HL-60 (cell line): ENCODE data around the gene NGF.

Source experiments
- GABPA ChIP-seq: IDR thresholded peaks from 2 replicates; pipeline ENCODE4 v1.6.1; 2012; ENCODE audit warnings: low read depth
- POLR2AphosphoS5 ChIP-seq: IDR thresholded peaks from 2 replicates; pipeline ENCODE4 v1.6.1; 2012; ENCODE audit warnings: low read depth
- TF ChIP-seq, protein P1 (sequence below): IDR thresholded peaks from one replicate; pipeline ENCODE4 v1.5.1; 2011; ENCODE audit warnings: low read length, control low read depth, inconsistent platforms; ENCODE audit not compliant: insufficient read depth
- TF ChIP-seq, protein P2 (sequence below): IDR thresholded peaks from 2 replicates; pipeline ENCODE4 v1.6.1; 2012; ENCODE audit warnings: low read depth; ENCODE audit not compliant: insufficient replicate concordance

DNA sequence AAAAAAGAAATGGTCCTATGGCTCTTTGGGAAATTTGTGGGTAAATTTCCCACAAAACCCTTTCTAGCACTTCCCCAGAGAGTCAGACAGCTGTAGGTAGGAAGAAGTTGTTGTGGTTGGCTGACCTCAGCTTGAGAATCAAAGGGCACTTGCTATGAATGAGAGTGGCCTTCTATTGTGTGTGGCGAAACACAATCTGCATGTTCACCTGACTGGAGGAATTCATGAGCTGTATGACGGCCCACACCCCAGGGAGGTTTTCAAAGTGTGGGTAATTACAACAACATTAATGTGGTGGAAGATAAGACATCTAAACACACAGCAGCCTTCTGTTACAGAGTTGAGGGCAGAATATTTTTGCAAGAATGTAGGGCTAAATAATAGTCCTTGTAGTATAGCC lies 38.8 kb downstream of the NGF start:
- TF ChIP-seq POLR2AphosphoS5: no peak
- TF ChIP-seq, protein P1, sequence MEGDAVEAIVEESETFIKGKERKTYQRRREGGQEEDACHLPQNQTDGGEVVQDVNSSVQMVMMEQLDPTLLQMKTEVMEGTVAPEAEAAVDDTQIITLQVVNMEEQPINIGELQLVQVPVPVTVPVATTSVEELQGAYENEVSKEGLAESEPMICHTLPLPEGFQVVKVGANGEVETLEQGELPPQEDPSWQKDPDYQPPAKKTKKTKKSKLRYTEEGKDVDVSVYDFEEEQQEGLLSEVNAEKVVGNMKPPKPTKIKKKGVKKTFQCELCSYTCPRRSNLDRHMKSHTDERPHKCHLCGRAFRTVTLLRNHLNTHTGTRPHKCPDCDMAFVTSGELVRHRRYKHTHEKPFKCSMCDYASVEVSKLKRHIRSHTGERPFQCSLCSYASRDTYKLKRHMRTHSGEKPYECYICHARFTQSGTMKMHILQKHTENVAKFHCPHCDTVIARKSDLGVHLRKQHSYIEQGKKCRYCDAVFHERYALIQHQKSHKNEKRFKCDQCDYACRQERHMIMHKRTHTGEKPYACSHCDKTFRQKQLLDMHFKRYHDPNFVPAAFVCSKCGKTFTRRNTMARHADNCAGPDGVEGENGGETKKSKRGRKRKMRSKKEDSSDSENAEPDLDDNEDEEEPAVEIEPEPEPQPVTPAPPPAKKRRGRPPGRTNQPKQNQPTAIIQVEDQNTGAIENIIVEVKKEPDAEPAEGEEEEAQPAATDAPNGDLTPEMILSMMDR: no peak
- TF ChIP-seq, protein P2, sequence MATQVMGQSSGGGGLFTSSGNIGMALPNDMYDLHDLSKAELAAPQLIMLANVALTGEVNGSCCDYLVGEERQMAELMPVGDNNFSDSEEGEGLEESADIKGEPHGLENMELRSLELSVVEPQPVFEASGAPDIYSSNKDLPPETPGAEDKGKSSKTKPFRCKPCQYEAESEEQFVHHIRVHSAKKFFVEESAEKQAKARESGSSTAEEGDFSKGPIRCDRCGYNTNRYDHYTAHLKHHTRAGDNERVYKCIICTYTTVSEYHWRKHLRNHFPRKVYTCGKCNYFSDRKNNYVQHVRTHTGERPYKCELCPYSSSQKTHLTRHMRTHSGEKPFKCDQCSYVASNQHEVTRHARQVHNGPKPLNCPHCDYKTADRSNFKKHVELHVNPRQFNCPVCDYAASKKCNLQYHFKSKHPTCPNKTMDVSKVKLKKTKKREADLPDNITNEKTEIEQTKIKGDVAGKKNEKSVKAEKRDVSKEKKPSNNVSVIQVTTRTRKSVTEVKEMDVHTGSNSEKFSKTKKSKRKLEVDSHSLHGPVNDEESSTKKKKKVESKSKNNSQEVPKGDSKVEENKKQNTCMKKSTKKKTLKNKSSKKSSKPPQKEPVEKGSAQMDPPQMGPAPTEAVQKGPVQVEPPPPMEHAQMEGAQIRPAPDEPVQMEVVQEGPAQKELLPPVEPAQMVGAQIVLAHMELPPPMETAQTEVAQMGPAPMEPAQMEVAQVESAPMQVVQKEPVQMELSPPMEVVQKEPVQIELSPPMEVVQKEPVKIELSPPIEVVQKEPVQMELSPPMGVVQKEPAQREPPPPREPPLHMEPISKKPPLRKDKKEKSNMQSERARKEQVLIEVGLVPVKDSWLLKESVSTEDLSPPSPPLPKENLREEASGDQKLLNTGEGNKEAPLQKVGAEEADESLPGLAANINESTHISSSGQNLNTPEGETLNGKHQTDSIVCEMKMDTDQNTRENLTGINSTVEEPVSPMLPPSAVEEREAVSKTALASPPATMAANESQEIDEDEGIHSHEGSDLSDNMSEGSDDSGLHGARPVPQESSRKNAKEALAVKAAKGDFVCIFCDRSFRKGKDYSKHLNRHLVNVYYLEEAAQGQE: no peak
- TF ChIP-seq GABPA: no peak
